Mesothelial cell of epicardium (in vitro differentiated cells): Measurements from ENCODE around the gene TMEM131L. TPM values are rescaled to one million over a fixed set of nuclear protein-coding genes. Genes with fewer than 3 reads are reported as not detected.
A peak's percentile ranks its signal among the peaks of the same experiment; 100 is the strongest.

Source experiments
- DNase-seq, 2 experiments: peaks; one replicate each; pipeline ENCODE4 v3.0.0; 2021; ENCODE audit warnings: low spot score in 2 of 2; ENCODE audit not compliant: unreplicated experiment in 2 of 2
- H3K27ac Mint-ChIP-seq: 2 replicates; pipeline ENCODE4 v1.8.0; 2021; ENCODE audit warnings: mixed read lengths
- H3K27me3 Mint-ChIP-seq: 2 replicates; pipeline ENCODE4 v1.8.0; 2021; ENCODE audit warnings: low read depth, mixed read lengths
- H3K36me3 Mint-ChIP-seq: 2 replicates; pipeline ENCODE4 v1.8.0; 2021; ENCODE audit warnings: mixed read lengths
- H3K4me1 Mint-ChIP-seq: 2 replicates; pipeline ENCODE4 v1.8.0; 2021; ENCODE audit warnings: mixed read lengths
- H3K4me3 Mint-ChIP-seq: 2 replicates; pipeline ENCODE4 v1.8.0; 2021; ENCODE audit warnings: mild to moderate bottlenecking, moderate library complexity, mixed read lengths
- H3K9me3 Mint-ChIP-seq: 2 replicates; pipeline ENCODE4 v1.8.0; 2021; ENCODE audit warnings: mixed read lengths
- CTCF ChIP-seq: fragments of 200-600 bp; sonication (generic); IDR thresholded peaks from one replicate; pipeline ENCODE4 v1.5.0; 2021; ENCODE audit warnings: antibody characterized with exemption; ENCODE audit not compliant: unreplicated experiment
- total RNA-seq: library from RNA; stranded (reverse); gene quantifications from 3 replicates; pipeline ENCODE4 v1.2.1, GENCODE V29; 2021

Gene TMEM131L
- total RNA-seq, 1 donor from 2014 or later: 13.9 TPM

- peaks cover 11% of the 10 kb centered on the region for H3K36me3 Mint-ChIP-seq
- DNase-seq: no peak
- TF ChIP-seq CTCF: no peak
- no peaks in the 10 kb centered on the region for H3K4me1 Mint-ChIP-seq
- H3K27me3 Mint-ChIP-seq: no peaks in the 10 kb centered on the region
- no peak overlapping the region for H3K4me3 Mint-ChIP-seq
- H3K27ac Mint-ChIP-seq: no peak overlapping the region
- peaks cover 4% of the 10 kb centered on the region for H3K9me3 Mint-ChIP-seq
Measured at GRCh38 chr4:153639833-153640802, 174.0 kb downstream of the TMEM131L start.

GRCh38 chr4:153641532-153641931, 175.4 kb downstream of the TMEM131L start:
- H3K27ac Mint-ChIP-seq: no peak overlapping the region
- H3K36me3 Mint-ChIP-seq: no peaks in the 10 kb centered on the region
- H3K4me3 Mint-ChIP-seq: no peak overlapping the region
- no peaks in the 10 kb centered on the region for H3K27me3 Mint-ChIP-seq
- H3K9me3 Mint-ChIP-seq: peaks cover 8% of the 10 kb centered on the region
- TF ChIP-seq CTCF: no peak
- no peak for DNase-seq
- no peaks in the 10 kb centered on the region for H3K4me1 Mint-ChIP-seq

DNA sequence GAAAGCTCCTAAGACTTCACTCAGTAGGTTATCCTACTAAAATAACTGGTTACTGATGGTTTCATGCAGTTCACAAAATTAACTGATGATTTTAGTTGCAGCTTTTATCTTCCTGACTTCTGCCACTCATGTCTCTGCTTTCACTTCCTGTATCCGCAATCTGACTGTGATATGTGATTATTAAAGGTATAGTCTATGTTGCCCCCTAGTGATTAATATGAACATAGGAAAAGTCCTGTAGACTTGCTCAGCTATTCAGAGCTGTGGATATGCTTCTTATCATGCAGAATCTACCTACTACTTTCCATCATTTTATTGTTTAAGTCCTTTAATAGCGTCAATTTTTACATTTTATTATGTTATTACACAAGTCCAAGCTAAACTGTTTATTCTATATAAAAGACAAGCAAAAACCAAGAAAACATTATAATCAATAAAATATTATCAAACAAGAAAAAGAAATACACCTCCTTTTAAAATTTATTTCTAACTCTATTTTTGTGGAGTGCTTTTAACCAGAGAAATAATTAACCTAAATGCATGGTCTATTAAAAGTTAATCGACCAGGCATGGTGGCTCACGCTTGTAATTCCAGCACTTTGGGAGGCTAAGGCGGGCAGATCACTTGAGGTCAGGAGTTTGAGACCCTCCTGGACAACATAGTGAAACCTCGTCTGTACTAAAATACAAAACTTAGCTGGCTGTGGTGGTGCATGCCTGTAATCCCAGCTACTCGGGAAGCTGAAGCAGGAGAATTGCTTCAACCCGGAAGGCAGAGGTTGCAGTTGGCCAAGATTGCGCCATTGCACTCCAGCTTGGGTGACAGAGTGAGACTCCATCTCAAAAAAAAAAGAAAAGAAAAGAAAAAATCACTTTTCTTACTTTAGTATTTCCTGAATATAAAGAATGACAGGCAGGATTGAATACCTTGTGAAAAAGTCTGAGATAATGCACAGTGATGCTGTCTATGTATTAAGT, 177.5 kb downstream of the TMEM131L start:
- Mint-ChIP-seq H3K4me1 (no peaks in the 10 kb centered on the region), H3K4me3 (no peak overlapping the region), H3K27me3 (peaks cover 6% of the 10 kb centered on the region), H3K9me3 (peaks cover 8% of the 10 kb centered on the region), H3K36me3 (no peaks in the 10 kb centered on the region), H3K27ac (no peak overlapping the region)
- no peak for DNase-seq
- peak; percentile 37 for TF ChIP-seq CTCF

DNA sequence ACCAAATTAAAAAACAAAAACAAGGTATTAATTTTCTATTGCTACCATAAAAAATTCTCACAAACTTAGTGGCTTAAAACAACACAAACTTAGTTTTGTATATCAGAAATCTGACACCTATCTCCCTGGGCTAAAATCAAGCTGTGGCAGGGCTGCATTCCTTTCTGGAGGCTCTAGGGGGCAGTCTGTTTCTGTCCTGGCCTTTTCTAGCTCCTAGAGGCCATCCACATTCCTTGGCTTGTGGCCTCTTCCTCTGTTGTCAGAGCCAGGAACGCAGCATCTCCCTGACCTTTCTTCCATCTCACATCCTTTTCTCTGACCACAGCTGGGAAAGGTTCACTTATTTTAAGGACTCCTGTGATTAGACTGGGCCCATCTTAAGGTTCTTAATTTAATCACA, 179.0 kb downstream of the TMEM131L start:
- TF ChIP-seq CTCF: no peak

DNA sequence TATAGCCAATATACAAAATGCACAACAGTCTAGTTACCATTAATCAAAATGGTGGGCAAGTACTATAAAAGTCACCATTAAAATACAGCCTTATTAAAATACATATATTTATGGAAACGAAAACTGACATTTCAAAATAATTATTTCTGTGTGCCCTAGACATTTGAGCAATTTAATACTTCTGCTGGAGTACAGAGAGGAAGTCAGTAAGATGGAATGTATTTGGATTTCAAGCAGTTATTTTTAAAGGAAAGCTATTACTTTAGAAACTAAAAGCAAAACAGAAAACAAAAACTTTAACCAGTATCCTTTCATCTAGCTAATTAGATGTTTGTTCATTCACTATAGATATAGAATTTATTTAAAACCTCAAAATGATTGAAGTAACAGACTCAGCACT, 180.1 kb downstream of the TMEM131L start:
- peaks cover 8% of the 10 kb centered on the region for H3K9me3 Mint-ChIP-seq
- DNase-seq: no peak
- no peak overlapping the region for H3K4me3 Mint-ChIP-seq
- peaks cover 6% of the 10 kb centered on the region for H3K27me3 Mint-ChIP-seq
- H3K27ac Mint-ChIP-seq: no peak overlapping the region
- no peaks in the 10 kb centered on the region for H3K36me3 Mint-ChIP-seq
- TF ChIP-seq CTCF: no peak
- H3K4me1 Mint-ChIP-seq: no peaks in the 10 kb centered on the region

More for the DNA sequence above, 179.0 kb downstream of the TMEM131L start:
- peaks cover 8% of the 10 kb centered on the region for H3K9me3 Mint-ChIP-seq
- no peak overlapping the region for H3K4me3 Mint-ChIP-seq
- H3K27ac Mint-ChIP-seq: no peak overlapping the region
- no peaks in the 10 kb centered on the region for H3K4me1 Mint-ChIP-seq
- peaks cover 6% of the 10 kb centered on the region for H3K27me3 Mint-ChIP-seq
- DNase-seq: no peak
- no peaks in the 10 kb centered on the region for H3K36me3 Mint-ChIP-seq
